ENCODE measurements around the gene PDS5A.
"Not testable (repeated sequence)": the region's sequence is repeated elsewhere in the genome, so short reads cannot be mapped to it uniquely, and the experiment has no call there.

PDS5A gene

GRCh38 chr4:39961311-39961877 lies 16.3 kb downstream of the PDS5A start:
- DNase-seq (ENCODE audit: low read depth in 3 of 3) = no peak

- no peak for DNase-seq (ENCODE audit: low read depth in 3 of 3)
Observed at GRCh38 chr4:39950861-39951481, 26.7 kb downstream of the PDS5A start.

- DNase-seq (ENCODE audit: low read depth in 3 of 3) = no peak
Observed at GRCh38 chr4:39947963-39948362, 29.7 kb downstream of the PDS5A start.

GRCh38 chr4:39947417-39947816 lies 30.3 kb downstream of the PDS5A start:
- DNase-seq (ENCODE audit: low read depth in 3 of 3) = no peak

GRCh38 chr4:39944245-39944644 lies 33.5 kb downstream of the PDS5A start:
- DNase-seq (ENCODE audit: low read depth in 3 of 3) = not testable (repeated sequence)

- DNase-seq (ENCODE audit: low read depth in 3 of 3) = no peak
Observed at GRCh38 chr4:39942507-39942906, 35.2 kb downstream of the PDS5A start.

- DNase-seq (ENCODE audit: low read depth in 3 of 3) = no peak
Observed at GRCh38 chr4:39941682-39942217, 36.0 kb downstream of the PDS5A start.

- DNase-seq (ENCODE audit: low read depth in 3 of 3) = no peak
Observed at GRCh38 chr4:39937683-39938268, 39.9 kb downstream of the PDS5A start.

- DNase-seq (ENCODE audit: low read depth in 3 of 3) = no peak
Observed at GRCh38 chr4:39936565-39937418, 40.9 kb downstream of the PDS5A start.

GRCh38 chr4:39933671-39934590 lies 43.8 kb downstream of the PDS5A start:
- no peak for DNase-seq (ENCODE audit: low read depth in 3 of 3)

GRCh38 chr4:39932776-39933402 lies 44.8 kb downstream of the PDS5A start:
- DNase-seq (ENCODE audit: low read depth in 3 of 3) = no peak

GRCh38 chr4:39931441-39931901 lies 46.2 kb downstream of the PDS5A start:
- DNase-seq (ENCODE audit: low read depth in 3 of 3) = no peak

- no peak for DNase-seq (ENCODE audit: low read depth in 3 of 3)
Observed at GRCh38 chr4:39928538-39928937, 49.2 kb downstream of the PDS5A start.

- no peak for DNase-seq (ENCODE audit: low read depth in 3 of 3)
Observed at GRCh38 chr4:39924014-39924413, 53.7 kb downstream of the PDS5A start.

- no peak for DNase-seq (ENCODE audit: low read depth in 3 of 3)
Observed at GRCh38 chr4:39922399-39922798, 55.3 kb downstream of the PDS5A start.

- DNase-seq (ENCODE audit: low read depth in 3 of 3) = no peak
Observed at GRCh38 chr4:39913471-39913870, 64.2 kb downstream of the PDS5A start.

GRCh38 chr4:39910064-39910463 lies 67.6 kb downstream of the PDS5A start:
- DNase-seq (ENCODE audit: low read depth in 3 of 3) = no peak

GRCh38 chr4:39908284-39908683 lies 69.4 kb downstream of the PDS5A start:
- no peak for DNase-seq (ENCODE audit: low read depth in 3 of 3)

GRCh38 chr4:39905656-39906055 lies 72.1 kb downstream of the PDS5A start:
- no peak for DNase-seq (ENCODE audit: low read depth in 3 of 3)

GRCh38 chr4:39905019-39905418 lies 72.7 kb downstream of the PDS5A start:
- not testable (repeated sequence) for DNase-seq (ENCODE audit: low read depth in 3 of 3)

- DNase-seq (ENCODE audit: low read depth in 3 of 3) = no peak
Observed at GRCh38 chr4:39900966-39901365, 76.7 kb downstream of the PDS5A start.

Measured in stimulated activated CD4-positive, alpha-beta T cell treated with anti-CD3 and anti-CD28 coated beads, TNF-alpha, amount 100 ng/mL, for 48 hours (primary cell).